H1 (cell line): Measurements from ENCODE around the gene PCIF1. TPM values are rescaled to one million over a fixed set of nuclear protein-coding genes. Genes with fewer than 3 reads are reported as not detected.

Experiments
- CTCF ChIA-PET: fragments of 300-600 bp; sonication (Branson Sonifier 250); formaldehyde crosslinking; loops from one replicate; lab custom pipeline; 2021; ENCODE audit not compliant: partially characterized antibody; lab: Charles Lee
- POLR2A ChIA-PET: fragments of 300-600 bp; sonication (Branson Sonifier 250); formaldehyde crosslinking; loops from one replicate; lab custom pipeline; 2021; ENCODE audit warnings: inconsistent platforms; ENCODE audit not compliant: partially characterized antibody; lab: Charles Lee
- DNase-seq, 2 experiments: peaks; one replicate each; pipeline versions ENCODE4 v3.0.0 to v3.0.0-alpha.2; 2010 to 2022; ENCODE audit warnings: low spot score in 2 of 2, low read depth in 1 of 2, mixed read lengths in 1 of 2
- FAIRE-seq: peaks from 2 replicates; lab custom pipeline; 2011; peaks lifted over from hg19 to GRCh38; lab: Jason Lieb, UNC
- H2AFZ ChIP-seq: 2 replicates; pipeline ENCODE4 v1.8.1; 2012; ENCODE audit warnings: low read length, inconsistent platforms
- H2AK5ac ChIP-seq: 2 replicates; pipeline ENCODE4 v1.6.1; 2013; ENCODE audit warnings: low read depth, low read length
- H2BK120ac ChIP-seq: replicated peaks from 2 replicates; pipeline ENCODE3; 2013; ENCODE audit warnings: low read depth, low read length, inconsistent platforms
- H2BK12ac ChIP-seq: 2 replicates; pipeline ENCODE4 v1.6.1; 2013; ENCODE audit warnings: low read depth, low read length
- H2BK15ac ChIP-seq: 2 replicates; pipeline ENCODE4 v1.6.1; 2013; ENCODE audit warnings: low read length
- H2BK20ac ChIP-seq: 2 replicates; pipeline ENCODE4 v1.6.1; 2013; ENCODE audit warnings: low read length
- H2BK5ac ChIP-seq: 2 replicates; pipeline ENCODE4 v1.6.1; 2013; ENCODE audit warnings: low read depth, low read length
- H3K14ac ChIP-seq: 2 replicates; pipeline ENCODE4 v1.6.1; 2013; ENCODE audit warnings: inconsistent platforms; ENCODE audit not compliant: insufficient read length
- H3K18ac ChIP-seq: 2 replicates; pipeline ENCODE4 v1.6.1; 2013; ENCODE audit warnings: low read length; ENCODE audit errors: extremely low read depth
- H3K23ac ChIP-seq: 2 replicates; pipeline ENCODE4 v1.6.1; 2013; ENCODE audit warnings: inconsistent platforms; ENCODE audit not compliant: insufficient read length
- H3K23me2 ChIP-seq: 2 replicates; pipeline ENCODE4 v1.6.1; 2013; ENCODE audit warnings: low read depth, low read length
- H3K27ac ChIP-seq: 2 replicates; pipeline ENCODE4 v1.6.1; 2011; ENCODE audit warnings: low read depth, low read length, inconsistent platforms
- H3K27me3 ChIP-seq, 4 experiments: replicated peaks in 1 of 4; 1 replicate in 1 of 4; 2 replicates in 3 of 4; pipeline versions ENCODE4 v1.6.1 to v1.8.1; 2011 to 2013; ENCODE audit warnings: low read length in 3 of 4, mild to moderate bottlenecking in 3 of 4, inconsistent platforms in 2 of 4, mixed read lengths in 2 of 4, moderate library complexity in 1 of 4; ENCODE audit not compliant: control insufficient read depth in 3 of 4, insufficient read depth in 3 of 4; ENCODE audit errors: extremely low read depth in 1 of 4
- H3K36me3 ChIP-seq, 4 experiments: 2 replicates each; pipeline versions ENCODE4 v1.6.1 to v1.8.1; 2011 to 2013; ENCODE audit warnings: mild to moderate bottlenecking in 4 of 4, low read length in 3 of 4, moderate library complexity in 2 of 4, control low read depth in 1 of 4, inconsistent platforms in 1 of 4; ENCODE audit not compliant: insufficient read depth in 4 of 4, control insufficient read depth in 2 of 4
- H3K4ac ChIP-seq: replicated peaks from 2 replicates; pipeline ENCODE3; 2013; ENCODE audit warnings: low read length, low read depth, mixed read lengths, inconsistent platforms; ENCODE audit not compliant: insufficient read length
- H3K4me1 ChIP-seq, 4 experiments: replicated peaks in 1 of 4; 1 replicate in 1 of 4; 2 replicates in 3 of 4; pipeline versions ENCODE4 v1.6.1 to v1.8.1; 2011 to 2013; ENCODE audit warnings: low read length in 3 of 4, inconsistent platforms in 2 of 4, mixed read lengths in 1 of 4; ENCODE audit not compliant: insufficient read depth in 4 of 4, control insufficient read depth in 3 of 4
- H3K4me2 ChIP-seq, 2 experiments: 2 replicates each; pipeline versions ENCODE4 v1.6.1 to v1.8.1; 2011 to 2013; ENCODE audit warnings: low read depth in 2 of 2, low read length in 2 of 2, control low read depth in 1 of 2, inconsistent platforms in 1 of 2, mild to moderate bottlenecking in 1 of 2; ENCODE audit not compliant: insufficient read depth in 1 of 2
- H3K4me3 ChIP-seq, 4 experiments: fragments of 200-600, 300-600 bp in 1 of 4; sonication (generic), shearing (Covaris generic), sonication (Bioruptor Twin) in 1 of 4; 2 replicates each; pipeline versions ENCODE4 v1.5.1 to v1.8.1; 2011 to 2016; ENCODE audit warnings: low read length in 4 of 4, low read depth in 3 of 4, control low read depth in 2 of 4, inconsistent platforms in 2 of 4, mild to moderate bottlenecking in 2 of 4, mixed read lengths in 1 of 4, moderate library complexity in 1 of 4; ENCODE audit not compliant: insufficient read depth in 2 of 4; ENCODE audit errors: extremely low read depth in 1 of 4
- H3K56ac ChIP-seq: replicated peaks from 2 replicates; pipeline ENCODE3; 2013; ENCODE audit warnings: low read depth, mild to moderate bottlenecking, mixed read lengths, low read length, inconsistent platforms; ENCODE audit not compliant: insufficient read length
- H3K79me1 ChIP-seq: 2 replicates; pipeline ENCODE4 v1.6.1; 2013; ENCODE audit warnings: low read depth, low read length, control low read depth
- H3K79me2 ChIP-seq, 2 experiments: 2 replicates each; pipeline versions ENCODE4 v1.6.1 to v1.8.1; 2012 to 2013; ENCODE audit warnings: low read length in 2 of 2, mild to moderate bottlenecking in 2 of 2, inconsistent platforms in 1 of 2; ENCODE audit not compliant: insufficient read depth in 2 of 2, control insufficient read depth in 1 of 2
- H3K9ac ChIP-seq, 4 experiments: replicated peaks in 1 of 4; 1 replicate in 1 of 4; 2 replicates in 3 of 4; pipeline versions ENCODE4 v1.6.1 to v1.8.1; 2011 to 2013; ENCODE audit warnings: low read depth in 3 of 4, low read length in 3 of 4, control low read depth in 2 of 4, mild to moderate bottlenecking in 2 of 4, moderate library complexity in 2 of 4, inconsistent platforms in 1 of 4; ENCODE audit errors: extremely low read depth in 1 of 4
- H3K9me3 ChIP-seq, 2 experiments: 2 replicates each; pipeline versions ENCODE4 v1.6.1 to v1.8.1; 2012 to 2013; ENCODE audit warnings: mild to moderate bottlenecking in 2 of 2, moderate library complexity in 2 of 2, control low read depth in 1 of 2, inconsistent platforms in 1 of 2, low read depth in 1 of 2, low read length in 1 of 2, mixed read lengths in 1 of 2; ENCODE audit not compliant: insufficient read depth in 2 of 2
- H4K20me1 ChIP-seq, 2 experiments: replicated peaks in 1 of 2; 2 replicates each; pipeline versions ENCODE3 to v1.8.1; 2011 to 2013; ENCODE audit warnings: inconsistent platforms in 2 of 2, low read length in 2 of 2, mild to moderate bottlenecking in 1 of 2; ENCODE audit not compliant: insufficient read depth in 2 of 2, control insufficient read depth in 1 of 2
- H4K5ac ChIP-seq: 2 replicates; pipeline ENCODE4 v1.6.1; 2013; ENCODE audit warnings: low read length, low read depth, mixed read lengths, inconsistent platforms; ENCODE audit not compliant: insufficient read length
- H4K8ac ChIP-seq: 2 replicates; pipeline ENCODE4 v1.8.0; 2013; ENCODE audit warnings: mild to moderate bottlenecking, moderate library complexity, low read length, inconsistent platforms; ENCODE audit not compliant: insufficient read depth; ENCODE audit errors: extremely low read depth
- H4K91ac ChIP-seq: replicated peaks from 2 replicates; pipeline ENCODE3; 2013; ENCODE audit warnings: low read length, mixed read lengths, inconsistent platforms; ENCODE audit not compliant: insufficient read length
- ASH2L ChIP-seq: fragments of 200-600, 300-600 bp; sonication (generic); IDR thresholded peaks from one replicate; pipeline ENCODE4 v1.7.1; 2017; ENCODE audit warnings: low read length
- BRCA1 ChIP-seq: IDR thresholded peaks from 2 replicates; pipeline ENCODE4 v1.6.1; 2012; ENCODE audit warnings: low read depth, low read length, improper control_type of control experiment
- CBX8 ChIP-seq: fragments of 300-800, 300-1000 bp; sonication (generic); IDR thresholded peaks from 2 replicates; pipeline ENCODE4 v1.7.1; 2016; ENCODE audit warnings: low read depth, low read length, borderline replicate concordance
- CHD1 ChIP-seq: IDR thresholded peaks from 2 replicates; pipeline ENCODE4 v1.6.1; 2012; ENCODE audit warnings: low read depth, low read length, improper control_type of control experiment
- CHD2 ChIP-seq: IDR thresholded peaks from 2 replicates; pipeline ENCODE4 v1.6.1; 2012; ENCODE audit warnings: low read length, improper control_type of control experiment
- CTBP2 ChIP-seq: IDR thresholded peaks from 2 replicates; pipeline ENCODE4 v1.7.0; 2011; ENCODE audit warnings: borderline replicate concordance, mild to moderate bottlenecking, moderate library complexity, mixed read lengths, low read length; ENCODE audit not compliant: insufficient read depth, insufficient read length
- HDAC2 ChIP-seq, 2 experiments: fragments of 300-600 bp in 1 of 2; sonication (generic) in 1 of 2; IDR thresholded peaks; 2 replicates each; pipeline ENCODE4 v1.6.1; 2011 to 2012; ENCODE audit warnings: low read depth in 2 of 2, low read length in 2 of 2, mild to moderate bottlenecking in 2 of 2, moderate library complexity in 2 of 2, borderline replicate concordance in 1 of 2, inconsistent platforms in 1 of 2
- RAD21 ChIP-seq, 2 experiments: IDR thresholded peaks in 1 of 2; conservative IDR thresholded peaks in 1 of 2; 2 replicates each; pipeline ENCODE4 v1.6.1; 2011; ENCODE audit warnings: low read depth in 2 of 2, low read length in 2 of 2, improper control_type of control experiment in 1 of 2, inconsistent platforms in 1 of 2, mild to moderate bottlenecking in 1 of 2, moderate library complexity in 1 of 2
- SIN3A ChIP-seq, 2 experiments: IDR thresholded peaks in 1 of 2; conservative IDR thresholded peaks in 1 of 2; 2 replicates each; pipeline ENCODE4 v1.6.1; 2011 to 2012; ENCODE audit warnings: low read length in 2 of 2, improper control_type of control experiment in 1 of 2, low read depth in 1 of 2, mild to moderate bottlenecking in 1 of 2
- SIX5 ChIP-seq: IDR thresholded peaks from 2 replicates; pipeline ENCODE4 v1.6.1; 2011; ENCODE audit warnings: mild to moderate bottlenecking, low read depth, low read length
- TEAD4 ChIP-seq: IDR thresholded peaks from 2 replicates; pipeline ENCODE4 v1.6.1; 2012; ENCODE audit warnings: low read depth, low read length, inconsistent platforms, mixed read lengths
- ZNF274 ChIP-seq: IDR thresholded peaks from 2 replicates; pipeline ENCODE4 v1.7.0; 2012; ENCODE audit warnings: low read length, borderline replicate concordance; ENCODE audit errors: extremely low read depth
- WGBS, 2 experiments: shearing (Covaris generic) in 1 of 2; methylation state at CpG; one replicate each; pipeline versions ENCODE4 v1.1.6 to v1.1.7; 2013 to 2015; ENCODE audit warnings: low lambda C conversion rate in 2 of 2, mixed read lengths in 2 of 2, inconsistent platforms in 1 of 2, low coverage in 1 of 2, missing lambda C conversion rate in 1 of 2; ENCODE audit not compliant: insufficient replicate concordance in 2 of 2, insufficient coverage in 1 of 2, insufficient read length in 1 of 2; ENCODE audit errors: extremely low coverage in 1 of 2, missing lambda C conversion rate in 1 of 2; 5-methylcytosine and 5-hydroxymethylcytosine counted together
- polyA plus RNA-seq, 7 experiments: library from polyadenylated mRNA; depleted of rRNA in 3 of 7; stranded (reverse) in 5 of 7; unstranded in 2 of 7; fragments of >200 nt in 5 of 7; fragments of 200-250 nt in 2 of 7; gene quantifications; 1 replicate in 5 of 7; 2 replicates in 1 of 7; 4 replicates in 1 of 7; pipeline versions ENCODE4 v1.2.1 to v1.2.3, GENCODE V29; 2011 to 2013; ENCODE audit warnings: missing spikeins in 2 of 7, mixed read lengths in 2 of 7
- total RNA-seq: library from RNA; stranded (reverse); fragmentation: NEBNext Ultra II Directional; extraction: Animal tissue kit (Norgen Biotek cat#: 25700); gene quantifications from 2 replicates; pipeline ENCODE4 v1.2.1, GENCODE V29; 2021

The PCIF1 gene
- total and polyA plus RNA-seq, 2 of the 8 experiments (the other 6 are each of a cell fraction or from before 2014, with no cell fraction given): 30.3 to 30.6 TPM

DNA sequence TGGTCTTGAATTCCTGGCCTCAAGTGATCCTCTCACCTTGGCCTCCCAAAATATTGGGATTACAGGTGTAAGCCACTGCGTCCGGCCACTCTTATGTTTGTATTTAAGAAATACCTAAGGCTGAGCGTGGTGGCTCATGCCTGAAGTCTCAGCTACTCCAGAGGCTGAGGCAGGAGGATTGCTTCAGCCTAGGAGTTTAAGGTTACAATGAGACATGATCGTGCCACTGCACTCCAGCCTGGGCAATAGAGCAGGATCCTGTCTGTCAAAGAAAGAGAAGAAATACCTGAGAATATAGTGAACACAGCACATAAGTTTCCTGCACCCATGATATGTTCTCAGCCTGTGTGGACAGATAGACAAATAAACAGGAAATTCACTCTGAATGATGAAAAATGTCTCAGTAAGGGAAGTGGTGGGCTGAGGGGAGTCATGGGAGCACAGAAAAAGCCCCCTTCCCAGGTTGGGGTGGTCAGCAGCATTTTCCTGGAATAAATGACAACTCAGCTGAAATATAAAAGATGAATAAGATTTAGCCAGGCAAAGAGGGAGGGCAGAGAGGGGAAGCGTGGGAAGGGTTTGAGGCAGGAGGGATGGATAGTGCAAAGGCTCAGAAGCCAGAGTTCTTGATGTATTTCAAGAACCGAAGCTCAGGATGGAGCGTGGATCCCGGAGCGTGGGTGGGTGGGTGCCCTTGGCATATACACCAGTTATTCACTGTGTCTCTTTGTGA, 60.4 kb downstream of the PCIF1 start:
- ChIA-PET POLR2A (no interaction called here), CTCF (interaction anchor here (1.1 to 14.5 kb wide), 7 partner anchors 8 to 310 kb away, joined by 3 to 114 read pairs (median 8); partner anchors contain the start of gene MMP9)
- Histone ChIP-seq H2BK12ac (no peak overlapping the region; the same call in 1 of the 2 replicates), H3K4me1 (peaks cover 0 to 6% (median 3%) of the 10 kb centered on the region in 4 experiments; a peak in 4 of 7 replicates), H2BK20ac (no peak overlapping the region), H4K8ac (no peak overlapping the region), H2BK120ac (no peak overlapping the region), H3K23ac (no peak overlapping the region), H3K4me3 (no peak overlapping the region), H3K27ac (no peak overlapping the region), H4K20me1 (no peaks in the 10 kb centered on the region), H2AK5ac (no peak overlapping the region), H3K79me1 (no peaks in the 10 kb centered on the region), H3K23me2 (no peaks in the 10 kb centered on the region), H3K4me2 (no peak overlapping the region), H3K27me3 (no peaks in the 10 kb centered on the region), H2AFZ (no peak overlapping the region), H2BK15ac (no peak overlapping the region), H3K18ac (no peak overlapping the region), H3K9me3 (no peaks in the 10 kb centered on the region), H2BK5ac (no peak overlapping the region), H4K5ac (no peak overlapping the region), H4K91ac (no peak overlapping the region), H3K79me2 (no peaks in the 10 kb centered on the region), H3K14ac (no peak overlapping the region), H3K56ac (no peak overlapping the region), H3K36me3 (no peaks in the 10 kb centered on the region), H3K4ac (no peak overlapping the region), H3K9ac (no peak overlapping the region)
- WGBS, 2 experiments: 85% methylated on average over 9 of the region's 9 CpGs; no CpG with 5 or more reads in 1 of the 2 experiments
- FAIRE-seq (no peak), DNase-seq (no peak)
- TF ChIP-seq CHD2 (no peak), RAD21 (IDR thresholded peaks at IDR 0.05 in 1 of 2, conservative IDR thresholded peaks at IDR 0.05 in 1 of 2; ENCODE audit: low read depth in 2 of 2, low read length in 2 of 2) (no peak), SIN3A (conservative IDR thresholded peaks at IDR 0.05 in 1 of 2, IDR thresholded peaks at IDR 0.05 in 1 of 2; ENCODE audit: low read depth in 1 of 2, low read length in 2 of 2) (no peak), BRCA1 (no peak), ASH2L (no peak), CHD1 (no peak), HDAC2 (IDR thresholded peaks at IDR 0.05; ENCODE audit: borderline replicate concordance in 1 of 2, low read depth in 2 of 2, low read length in 2 of 2) (no peak), TEAD4 (no peak), ZNF274 (no peak), CBX8 (no peak), SIX5 (no peak), CTBP2 (no peak)
